GM12878 (cell line): ENCODE results near the gene MTFR1L. TPM values are rescaled to one million over a fixed set of nuclear protein-coding genes. Genes with fewer than 3 reads are reported as not detected.

Source experiments
- ASH2L ChIP-seq: fragments of 300-600, 200-600 bp; sonication (generic); IDR thresholded peaks from 2 replicates; pipeline ENCODE4 v1.6.1; 2017; ENCODE audit warnings: low read depth, mild to moderate bottlenecking, borderline replicate concordance
- BACH1 ChIP-seq: fragments of 450-650 bp; IDR thresholded peaks from 2 replicates; pipeline ENCODE4 v1.6.1; 2017; ENCODE audit warnings: mild to moderate bottlenecking, borderline replicate concordance
- CBX5 ChIP-seq: sonication (generic); IDR thresholded peaks from 2 replicates; pipeline ENCODE4 v1.6.1; 2016; ENCODE audit warnings: low read depth, moderate library complexity, mild to moderate bottlenecking, inconsistent platforms
- FOS ChIP-seq: IDR thresholded peaks from 3 replicates; pipeline ENCODE4 v1.6.1; 2011; ENCODE audit warnings: borderline replicate concordance; ENCODE audit not compliant: insufficient read length; ENCODE audit errors: extremely low read depth
- HCFC1 ChIP-seq: fragments of 150-350 bp; IDR thresholded peaks from 2 replicates; pipeline ENCODE4 v1.6.1; 2014; ENCODE audit warnings: low read length
- IKZF2 ChIP-seq, 2 experiments: fragments of 450-650 bp; IDR thresholded peaks; 2 replicates each; pipeline ENCODE4 v1.6.1; 2017; ENCODE audit warnings: mild to moderate bottlenecking in 2 of 2, moderate library complexity in 2 of 2
- IRF4 ChIP-seq: IDR thresholded peaks from 2 replicates; pipeline ENCODE4 v1.6.1; 2011; ENCODE audit warnings: low read depth, low read length
- KAT2A ChIP-seq: conservative IDR thresholded peaks from 2 replicates; pipeline ENCODE4 v1.6.1; 2011; ENCODE audit warnings: low read depth, low read length; ENCODE audit not compliant: control insufficient read depth
- MEF2A ChIP-seq: IDR thresholded peaks from 2 replicates; pipeline ENCODE4 v1.6.1; 2011; ENCODE audit warnings: low read depth, mild to moderate bottlenecking, low read length, moderate library complexity; ENCODE audit not compliant: insufficient read depth
- MEF2B ChIP-seq: fragments of 450-650 bp; IDR thresholded peaks from 2 replicates; pipeline ENCODE4 v1.6.1; 2018; ENCODE audit warnings: mild to moderate bottlenecking, moderate library complexity; ENCODE audit not compliant: partially characterized antibody, poor library complexity, severe bottlenecking
- NFXL1 ChIP-seq: fragments of 450-650 bp; IDR thresholded peaks from 2 replicates; pipeline ENCODE4 v1.6.1; 2017; ENCODE audit warnings: antibody characterized with exemption, mild to moderate bottlenecking, borderline replicate concordance
- NR2F1 ChIP-seq: fragments of 450-650 bp; conservative IDR thresholded peaks from 2 replicates; pipeline ENCODE4 v1.6.1; 2017; ENCODE audit warnings: mild to moderate bottlenecking
- POLR2AphosphoS5 ChIP-seq: IDR thresholded peaks from 2 replicates; pipeline ENCODE4 v1.6.1; 2011; ENCODE audit warnings: mild to moderate bottlenecking, low read length, inconsistent platforms
- POU2F2 ChIP-seq: IDR thresholded peaks from 3 replicates; pipeline ENCODE4 v1.6.1; 2011; ENCODE audit warnings: low read depth, mild to moderate bottlenecking, low read length, borderline replicate concordance
- RAD51 ChIP-seq: fragments of 450-650 bp; IDR thresholded peaks from 2 replicates; pipeline ENCODE4 v1.6.1; 2016; ENCODE audit warnings: moderate library complexity, mild to moderate bottlenecking, inconsistent platforms
- RBBP5 ChIP-seq: fragments of 200-600 bp; sonication (generic); conservative IDR thresholded peaks from 2 replicates; pipeline ENCODE4 v1.6.1; 2016
- SIN3A ChIP-seq: IDR thresholded peaks from 2 replicates; pipeline ENCODE4 v1.6.1; 2012; ENCODE audit warnings: low read depth, low read length, improper control_type of control experiment
- SIX5 ChIP-seq: IDR thresholded peaks from 2 replicates; pipeline ENCODE4 v1.6.1; 2011; ENCODE audit warnings: mild to moderate bottlenecking, low read depth, low read length, moderate library complexity; ENCODE audit not compliant: severe bottlenecking
- SMC3 ChIP-seq: IDR thresholded peaks from 2 replicates; pipeline ENCODE4 v1.6.1; 2011; ENCODE audit warnings: low read length, improper control_type of control experiment, borderline replicate concordance
- TCF12 ChIP-seq: IDR thresholded peaks from 2 replicates; pipeline ENCODE4 v1.6.1; 2011; ENCODE audit warnings: low read depth, mild to moderate bottlenecking, low read length
- TCF3 ChIP-seq: IDR thresholded peaks from 2 replicates; pipeline ENCODE4 v1.6.1; 2012; ENCODE audit warnings: low read depth, mild to moderate bottlenecking, low read length, borderline replicate concordance; ENCODE audit not compliant: insufficient read depth
- YBX1 ChIP-seq: fragments of 450-650 bp; IDR thresholded peaks from 2 replicates; pipeline ENCODE4 v1.6.1; 2016; ENCODE audit warnings: antibody characterized with exemption
- ZBED1 ChIP-seq: IDR thresholded peaks from 2 replicates; pipeline ENCODE4 v1.6.1; 2016; ENCODE audit warnings: borderline replicate concordance
- ZNF622 ChIP-seq: fragments of 450-650 bp; IDR thresholded peaks from 2 replicates; pipeline ENCODE4 v1.6.1; 2017; ENCODE audit warnings: mild to moderate bottlenecking, inconsistent platforms
- polyA plus RNA-seq, 11 experiments: library from polyadenylated mRNA; depleted of rRNA in 4 of 11; unstranded in 6 of 11; stranded (reverse) in 5 of 11; fragments of >200 nt; fragmentation: Nextera tagmentation in 4 of 11; fragmentation: Illumina TruSeq in 1 of 11; extraction: Ambion mirVana in 4 of 11; extraction: Trizol in 1 of 11; gene quantifications; 1 replicate in 1 of 11; 2 replicates in 10 of 11; pipeline versions ENCODE4 v1.2.1 to v1.2.3, GENCODE V29; 2011 to 2016; ENCODE audit warnings: inconsistent platforms in 2 of 11, missing spikeins in 2 of 11, low read depth in 1 of 11
- total RNA-seq, 4 experiments: library from RNA; depleted of rRNA in 3 of 4; stranded (reverse); fragments of >200 nt in 3 of 4; fragmentation: Illumina TruSeq in 1 of 4; extraction: Trizol in 1 of 4; gene quantifications; 2 replicates each; pipeline versions ENCODE4 v1.2.1 to v1.2.3, GENCODE V29; 2013 to 2021
- TF ChIP-seq, protein P1 (sequence below): IDR thresholded peaks from 2 replicates; pipeline ENCODE4 v1.6.1; 2012; ENCODE audit warnings: low read depth, low read length, improper control_type of control experiment
- TF ChIP-seq, protein P2 (sequence below): fragments of 450-650 bp; IDR thresholded peaks from 2 replicates; pipeline ENCODE4 v1.6.1; 2016; ENCODE audit warnings: mild to moderate bottlenecking
- TF ChIP-seq, protein P3 (sequence below): fragments of 450-650 bp; IDR thresholded peaks from 2 replicates; pipeline ENCODE4 v1.6.1; 2014; ENCODE audit warnings: mild to moderate bottlenecking
- TF ChIP-seq, protein P4 (sequence below): IDR thresholded peaks from 2 replicates; pipeline ENCODE4 v1.6.1; 2011; ENCODE audit warnings: mild to moderate bottlenecking, low read depth, low read length, moderate library complexity; ENCODE audit not compliant: insufficient replicate concordance

Gene MTFR1L
- total and polyA plus RNA-seq, 10 of the 15 experiments (the other 5 are each of a cell fraction or from before 2014, with no cell fraction given), result 16.9 to 44.2 (median 30.3) TPM

DNA sequence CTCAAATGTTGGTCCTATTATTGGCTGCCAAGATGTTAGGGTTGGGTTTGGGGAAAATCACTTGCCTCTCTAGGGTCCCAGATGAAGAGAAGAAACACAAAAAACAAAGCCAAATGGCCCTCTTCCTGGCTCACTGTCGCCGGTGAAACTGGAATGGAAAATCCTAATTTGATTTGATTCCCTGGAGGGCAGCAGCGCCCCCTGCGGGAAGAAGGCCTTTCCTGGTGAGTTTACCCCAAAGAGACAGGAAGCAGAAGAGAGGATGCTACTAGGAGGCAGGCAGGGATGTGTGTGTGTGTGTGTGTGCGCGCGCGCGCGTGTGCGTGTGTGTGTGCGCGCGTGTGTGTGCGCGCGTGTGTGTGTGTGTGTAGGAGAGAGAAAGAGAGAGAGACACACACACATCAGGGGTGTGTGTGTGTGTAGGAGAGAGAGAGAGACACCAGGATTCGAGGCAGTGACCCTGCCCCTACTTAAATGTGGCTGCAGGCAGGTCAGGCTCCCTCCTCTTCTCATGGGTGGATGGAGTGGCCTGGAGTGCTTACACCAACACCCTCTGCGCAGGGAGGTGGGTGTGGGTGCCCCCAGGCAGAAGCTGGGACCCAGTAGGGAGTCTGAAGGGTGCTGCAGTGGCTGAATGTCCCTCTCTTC is 22.8 kb upstream of the MTFR1L start (continued):
- TF ChIP-seq NR2F1 (no peak), ZNF622 (no peak), CBX5 (no peak), POLR2AphosphoS5 (no peak), SMC3 (peak; percentile 68), SIN3A (no peak), FOS (no peak), SIX5 (no peak), TCF12 (no peak), KAT2A (no peak), POU2F2 (no peak), ZBED1 (no peak), ASH2L (no peak), RBBP5 (no peak), IKZF2 (IDR thresholded peaks at IDR 0.05) (peak in 1 of 2 experiments; percentile 35; a peak in 2 of 4 replicates), MEF2A (no peak), NFXL1 (no peak), TCF3 (no peak), MEF2B (peak; percentile 67), RAD51 (no peak), IRF4 (no peak), YBX1 (no peak), BACH1 (no peak), HCFC1 (no peak)
- TF ChIP-seq, protein P1, sequence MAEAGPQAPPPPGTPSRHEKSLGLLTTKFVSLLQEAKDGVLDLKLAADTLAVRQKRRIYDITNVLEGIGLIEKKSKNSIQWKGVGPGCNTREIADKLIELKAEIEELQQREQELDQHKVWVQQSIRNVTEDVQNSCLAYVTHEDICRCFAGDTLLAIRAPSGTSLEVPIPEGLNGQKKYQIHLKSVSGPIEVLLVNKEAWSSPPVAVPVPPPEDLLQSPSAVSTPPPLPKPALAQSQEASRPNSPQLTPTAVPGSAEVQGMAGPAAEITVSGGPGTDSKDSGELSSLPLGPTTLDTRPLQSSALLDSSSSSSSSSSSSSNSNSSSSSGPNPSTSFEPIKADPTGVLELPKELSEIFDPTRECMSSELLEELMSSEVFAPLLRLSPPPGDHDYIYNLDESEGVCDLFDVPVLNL, result no peak
- TF ChIP-seq, protein P2, sequence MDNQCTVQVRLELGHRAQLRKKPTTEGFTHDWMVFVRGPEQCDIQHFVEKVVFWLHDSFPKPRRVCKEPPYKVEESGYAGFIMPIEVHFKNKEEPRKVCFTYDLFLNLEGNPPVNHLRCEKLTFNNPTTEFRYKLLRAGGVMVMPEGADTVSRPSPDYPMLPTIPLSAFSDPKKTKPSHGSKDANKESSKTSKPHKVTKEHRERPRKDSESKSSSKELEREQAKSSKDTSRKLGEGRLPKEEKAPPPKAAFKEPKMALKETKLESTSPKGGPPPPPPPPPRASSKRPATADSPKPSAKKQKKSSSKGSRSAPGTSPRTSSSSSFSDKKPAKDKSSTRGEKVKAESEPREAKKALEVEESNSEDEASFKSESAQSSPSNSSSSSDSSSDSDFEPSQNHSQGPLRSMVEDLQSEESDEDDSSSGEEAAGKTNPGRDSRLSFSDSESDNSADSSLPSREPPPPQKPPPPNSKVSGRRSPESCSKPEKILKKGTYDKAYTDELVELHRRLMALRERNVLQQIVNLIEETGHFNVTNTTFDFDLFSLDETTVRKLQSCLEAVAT, result no peak
- TF ChIP-seq, protein P3, sequence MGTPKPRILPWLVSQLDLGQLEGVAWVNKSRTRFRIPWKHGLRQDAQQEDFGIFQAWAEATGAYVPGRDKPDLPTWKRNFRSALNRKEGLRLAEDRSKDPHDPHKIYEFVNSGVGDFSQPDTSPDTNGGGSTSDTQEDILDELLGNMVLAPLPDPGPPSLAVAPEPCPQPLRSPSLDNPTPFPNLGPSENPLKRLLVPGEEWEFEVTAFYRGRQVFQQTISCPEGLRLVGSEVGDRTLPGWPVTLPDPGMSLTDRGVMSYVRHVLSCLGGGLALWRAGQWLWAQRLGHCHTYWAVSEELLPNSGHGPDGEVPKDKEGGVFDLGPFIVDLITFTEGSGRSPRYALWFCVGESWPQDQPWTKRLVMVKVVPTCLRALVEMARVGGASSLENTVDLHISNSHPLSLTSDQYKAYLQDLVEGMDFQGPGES, result no peak
- TF ChIP-seq, protein P4, sequence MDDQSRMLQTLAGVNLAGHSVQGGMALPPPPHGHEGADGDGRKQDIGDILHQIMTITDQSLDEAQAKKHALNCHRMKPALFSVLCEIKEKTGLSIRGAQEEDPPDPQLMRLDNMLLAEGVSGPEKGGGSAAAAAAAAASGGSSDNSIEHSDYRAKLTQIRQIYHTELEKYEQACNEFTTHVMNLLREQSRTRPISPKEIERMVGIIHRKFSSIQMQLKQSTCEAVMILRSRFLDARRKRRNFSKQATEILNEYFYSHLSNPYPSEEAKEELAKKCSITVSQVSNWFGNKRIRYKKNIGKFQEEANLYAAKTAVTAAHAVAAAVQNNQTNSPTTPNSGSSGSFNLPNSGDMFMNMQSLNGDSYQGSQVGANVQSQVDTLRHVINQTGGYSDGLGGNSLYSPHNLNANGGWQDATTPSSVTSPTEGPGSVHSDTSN, result no peak
